Stimulated activated CD4-positive, alpha-beta T cell treated with anti-CD3 and anti-CD28 coated beads, TNF-alpha, amount 100 ng/mL, for 24 hours (primary cell): ENCODE measurements around the gene S100PBP.

Experiments used
- DNase-seq, 3 experiments: peaks; one replicate each; pipeline ENCODE4 v3.0.0-alpha.2; 2020; ENCODE audit warnings: low read depth in 3 of 3

The S100PBP gene

GRCh38 chr1:32869923-32870614 lies 52.6 kb downstream of the S100PBP start:
- no peak for DNase-seq

GRCh38 chr1:32870615-32871363 lies 53.3 kb downstream of the S100PBP start, which contains the start of gene FNDC5:
TSS of gene FNDC5 (minus strand) at chr1:32870912.
- DNase-seq, result no peak

- no peak for DNase-seq
Observed at GRCh38 chr1:32871364-32872191, 54.1 kb downstream of the S100PBP start.

GRCh38 chr1:32872192-32872460 lies 54.7 kb downstream of the S100PBP start:
- no peak for DNase-seq

- DNase-seq, result no peak
Observed at GRCh38 chr1:32873484-32873883, 56.0 kb downstream of the S100PBP start.

GRCh38 chr1:32874860-32875752 lies 57.7 kb downstream of the S100PBP start:
- no peak for DNase-seq

GRCh38 chr1:32876341-32877210 lies 59.1 kb downstream of the S100PBP start:
- peak in 1 of 3 experiments; percentile 35 for DNase-seq

- DNase-seq, result no peak
Observed at GRCh38 chr1:32877211-32878110, 60.0 kb downstream of the S100PBP start.

- no peak for DNase-seq
Observed at GRCh38 chr1:32878183-32878582, 60.7 kb downstream of the S100PBP start.

- DNase-seq, result no peak
Observed at GRCh38 chr1:32878637-32879041, 61.2 kb downstream of the S100PBP start.

- DNase-seq, result no peak
Observed at GRCh38 chr1:32881291-32881690, 63.8 kb downstream of the S100PBP start.

- no peak for DNase-seq
Observed at GRCh38 chr1:32881871-32882850, 64.7 kb downstream of the S100PBP start.

GRCh38 chr1:32883338-32884031 lies 66.0 kb downstream of the S100PBP start:
- DNase-seq, result no peak

GRCh38 chr1:32884032-32884372 lies 66.5 kb downstream of the S100PBP start:
- no peak for DNase-seq

- DNase-seq, result no peak
Observed at GRCh38 chr1:32884726-32885125, 67.3 kb downstream of the S100PBP start.

GRCh38 chr1:32885676-32886003 lies 68.2 kb downstream of the S100PBP start:
- no peak for DNase-seq

GRCh38 chr1:32886004-32886827 lies 68.8 kb downstream of the S100PBP start, which contains the start of gene HPCA:
TSS of gene HPCA (plus strand) at chr1:32886491. CDS start at chr1:32888899, 2,408 bp downstream.
- DNase-seq, result peak in 1 of 3 experiments; percentile 17
